Loucy (cell line): ENCODE data around the gene TMEM53.

ENCODE experiments used
- H2AFZ ChIP-seq: fragments of 200-600 bp; sonication (generic); 2 replicates; pipeline ENCODE4 v1.6.0; 2016; ENCODE audit warnings: antibody characterized with exemption, mild to moderate bottlenecking, low read length, moderate library complexity
- H3F3A ChIP-seq: fragments of 200-600 bp; 2 replicates; pipeline ENCODE4 v1.6.0; 2016; ENCODE audit warnings: antibody characterized with exemption, low read depth, mild to moderate bottlenecking
- H3K27me3 ChIP-seq: fragments of 200-600 bp; sonication (generic); 2 replicates; pipeline ENCODE4 v1.6.1; 2014; ENCODE audit warnings: low read length, mild to moderate bottlenecking; ENCODE audit not compliant: insufficient read depth, poor library complexity, severe bottlenecking
- H3K36me3 ChIP-seq: fragments of 200-600 bp; sonication (generic); 2 replicates; pipeline ENCODE4 v1.6.1; 2016; ENCODE audit warnings: low read length; ENCODE audit not compliant: insufficient read depth
- H3K4me1 ChIP-seq: fragments of 200-600 bp; sonication (generic); 2 replicates; pipeline ENCODE4 v1.5.1; 2014; ENCODE audit warnings: low read length, mild to moderate bottlenecking; ENCODE audit not compliant: insufficient read depth, poor library complexity, severe bottlenecking
- H3K4me2 ChIP-seq: fragments of 200-600 bp; sonication (generic); 2 replicates; pipeline ENCODE4 v1.6.0; 2014; ENCODE audit warnings: antibody characterized with exemption, low read length, low read depth, mild to moderate bottlenecking; ENCODE audit not compliant: poor library complexity, severe bottlenecking
- H3K4me3 ChIP-seq: fragments of 200-600 bp; sonication (generic); 2 replicates; pipeline ENCODE4 v1.5.1; 2014; ENCODE audit warnings: low read length, mild to moderate bottlenecking, mixed read lengths; ENCODE audit not compliant: poor library complexity, severe bottlenecking
- H3K79me2 ChIP-seq: fragments of 200-600 bp; sonication (generic); 2 replicates; pipeline ENCODE4 v1.6.1; 2014; ENCODE audit warnings: low read length; ENCODE audit not compliant: insufficient read depth
- H3K9ac ChIP-seq: fragments of 200-600 bp; sonication (generic); 2 replicates; pipeline ENCODE4 v1.6.0; 2014; ENCODE audit warnings: mild to moderate bottlenecking, low read depth, low read length, moderate library complexity; ENCODE audit not compliant: poor library complexity, severe bottlenecking
- H3K9me2 ChIP-seq: fragments of 200-600 bp; sonication (generic); replicated peaks from 2 replicates; pipeline ENCODE4 v1.6.1; 2016; ENCODE audit warnings: low read depth, low read length, mixed read lengths
- H3K9me3 ChIP-seq: fragments of 200-600 bp; sonication (generic); 2 replicates; pipeline ENCODE4 v1.6.1; 2014; ENCODE audit warnings: mild to moderate bottlenecking, antibody characterized with exemption, low read length, low read depth; ENCODE audit not compliant: insufficient read depth
- H4K20me1 ChIP-seq: fragments of 200-600 bp; sonication (generic); 2 replicates; pipeline ENCODE4 v1.6.0; 2014; ENCODE audit warnings: antibody characterized with exemption, low read length, mild to moderate bottlenecking; ENCODE audit not compliant: insufficient read depth, poor library complexity, severe bottlenecking
- EZH2phosphoT487 ChIP-seq: fragments of 200-600 bp; IDR thresholded peaks from 2 replicates; pipeline ENCODE4 v1.6.1; 2018; ENCODE audit warnings: antibody characterized with exemption, mild to moderate bottlenecking, moderate library complexity, borderline replicate concordance
- TF ChIP-seq, protein P1 (sequence below): fragments of 200-600 bp; sonication (generic); conservative IDR thresholded peaks from 2 replicates; pipeline ENCODE4 v1.5.1; 2014; ENCODE audit warnings: mild to moderate bottlenecking, antibody characterized with exemption, low read length

TMEM53 gene

DNA sequence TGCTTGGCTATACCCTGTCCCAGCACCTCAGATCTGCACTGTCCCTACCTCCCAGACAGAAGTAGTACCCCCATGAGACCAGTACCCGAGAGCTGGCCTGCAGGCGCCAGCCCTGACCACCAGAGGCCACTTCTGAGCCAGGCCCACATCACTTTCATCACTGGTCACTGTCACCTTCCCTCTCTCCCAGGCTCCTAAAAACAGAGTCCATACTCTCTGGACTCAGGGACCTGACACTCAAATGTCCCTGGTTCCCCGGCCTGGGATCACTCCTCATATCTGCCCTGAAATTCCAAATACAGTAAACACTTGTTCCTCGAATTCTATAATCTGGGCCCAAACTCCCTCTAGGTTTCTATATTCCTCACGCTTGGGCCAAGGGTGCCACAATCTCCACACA lies 18.7 kb downstream of the TMEM53 start:
- peaks cover 19% of the 10 kb centered on the region; the same call in 1 of the 2 replicates for H3K36me3 ChIP-seq
- no peaks in the 10 kb centered on the region for H3K9me3 ChIP-seq
- no peaks in the 10 kb centered on the region for H3K27me3 ChIP-seq
- H3F3A ChIP-seq, result 0 out of 2 replicates have a peak, but pooled peaks cover 5% of the 10 kb centered on the region
- H4K20me1 ChIP-seq, result no peaks in the 10 kb centered on the region
- H3K9me2 ChIP-seq, result no peaks in the 10 kb centered on the region
- TF ChIP-seq, protein P1, sequence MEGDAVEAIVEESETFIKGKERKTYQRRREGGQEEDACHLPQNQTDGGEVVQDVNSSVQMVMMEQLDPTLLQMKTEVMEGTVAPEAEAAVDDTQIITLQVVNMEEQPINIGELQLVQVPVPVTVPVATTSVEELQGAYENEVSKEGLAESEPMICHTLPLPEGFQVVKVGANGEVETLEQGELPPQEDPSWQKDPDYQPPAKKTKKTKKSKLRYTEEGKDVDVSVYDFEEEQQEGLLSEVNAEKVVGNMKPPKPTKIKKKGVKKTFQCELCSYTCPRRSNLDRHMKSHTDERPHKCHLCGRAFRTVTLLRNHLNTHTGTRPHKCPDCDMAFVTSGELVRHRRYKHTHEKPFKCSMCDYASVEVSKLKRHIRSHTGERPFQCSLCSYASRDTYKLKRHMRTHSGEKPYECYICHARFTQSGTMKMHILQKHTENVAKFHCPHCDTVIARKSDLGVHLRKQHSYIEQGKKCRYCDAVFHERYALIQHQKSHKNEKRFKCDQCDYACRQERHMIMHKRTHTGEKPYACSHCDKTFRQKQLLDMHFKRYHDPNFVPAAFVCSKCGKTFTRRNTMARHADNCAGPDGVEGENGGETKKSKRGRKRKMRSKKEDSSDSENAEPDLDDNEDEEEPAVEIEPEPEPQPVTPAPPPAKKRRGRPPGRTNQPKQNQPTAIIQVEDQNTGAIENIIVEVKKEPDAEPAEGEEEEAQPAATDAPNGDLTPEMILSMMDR, result peak; percentile 90
- no peak for TF ChIP-seq EZH2phosphoT487
- H3K4me1 ChIP-seq, result no peaks in the 10 kb centered on the region
- no peak overlapping the region for H3K4me2 ChIP-seq
- H2AFZ ChIP-seq, result no peak overlapping the region
- H3K9ac ChIP-seq, result no peak overlapping the region
- H3K79me2 ChIP-seq, result no peaks in the 10 kb centered on the region
- no peak overlapping the region for H3K4me3 ChIP-seq

DNA sequence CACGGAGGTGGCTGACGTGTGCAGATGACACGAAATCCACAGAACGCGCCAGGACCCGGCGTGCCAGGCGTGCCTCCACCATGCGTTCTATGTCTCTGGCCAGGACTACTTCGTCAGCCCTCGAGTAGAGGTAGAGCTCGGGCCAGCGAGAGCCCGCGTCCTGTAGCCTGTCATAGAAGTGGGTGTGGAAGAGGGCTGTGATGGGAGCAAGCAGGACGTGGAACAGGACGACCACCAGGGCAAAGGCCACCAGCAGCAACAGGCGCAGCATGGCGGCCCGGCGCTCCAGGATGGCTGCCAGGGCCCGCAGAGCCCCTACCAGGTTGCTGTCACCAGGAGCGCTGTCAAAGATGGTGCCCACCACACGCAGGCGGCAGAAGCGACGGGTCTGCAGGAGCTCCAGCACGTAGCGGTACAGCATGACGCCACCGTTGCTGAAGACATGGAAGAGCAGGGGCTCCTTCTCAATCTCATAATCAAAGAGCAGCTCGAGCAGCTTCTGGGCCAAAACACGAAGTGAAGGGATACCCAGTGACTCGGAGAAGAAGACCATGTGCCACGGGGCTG lies 19.6 kb downstream of the TMEM53 start:
- Histone ChIP-seq H2AFZ (no peak overlapping the region), H3K9me2 (no peaks in the 10 kb centered on the region), H3K9ac (no peak overlapping the region), H3K9me3 (no peaks in the 10 kb centered on the region), H3K4me3 (no peak overlapping the region), H3K79me2 (no peaks in the 10 kb centered on the region), H3K27me3 (no peaks in the 10 kb centered on the region), H3F3A (0 out of 2 replicates have a peak, but pooled peaks cover 5% of the 10 kb centered on the region), H4K20me1 (no peaks in the 10 kb centered on the region), H3K4me2 (no peak overlapping the region), H3K4me1 (no peaks in the 10 kb centered on the region), H3K36me3 (peaks cover 28% of the 10 kb centered on the region; the same call in 1 of the 2 replicates)
- no peak for TF ChIP-seq EZH2phosphoT487

DNA sequence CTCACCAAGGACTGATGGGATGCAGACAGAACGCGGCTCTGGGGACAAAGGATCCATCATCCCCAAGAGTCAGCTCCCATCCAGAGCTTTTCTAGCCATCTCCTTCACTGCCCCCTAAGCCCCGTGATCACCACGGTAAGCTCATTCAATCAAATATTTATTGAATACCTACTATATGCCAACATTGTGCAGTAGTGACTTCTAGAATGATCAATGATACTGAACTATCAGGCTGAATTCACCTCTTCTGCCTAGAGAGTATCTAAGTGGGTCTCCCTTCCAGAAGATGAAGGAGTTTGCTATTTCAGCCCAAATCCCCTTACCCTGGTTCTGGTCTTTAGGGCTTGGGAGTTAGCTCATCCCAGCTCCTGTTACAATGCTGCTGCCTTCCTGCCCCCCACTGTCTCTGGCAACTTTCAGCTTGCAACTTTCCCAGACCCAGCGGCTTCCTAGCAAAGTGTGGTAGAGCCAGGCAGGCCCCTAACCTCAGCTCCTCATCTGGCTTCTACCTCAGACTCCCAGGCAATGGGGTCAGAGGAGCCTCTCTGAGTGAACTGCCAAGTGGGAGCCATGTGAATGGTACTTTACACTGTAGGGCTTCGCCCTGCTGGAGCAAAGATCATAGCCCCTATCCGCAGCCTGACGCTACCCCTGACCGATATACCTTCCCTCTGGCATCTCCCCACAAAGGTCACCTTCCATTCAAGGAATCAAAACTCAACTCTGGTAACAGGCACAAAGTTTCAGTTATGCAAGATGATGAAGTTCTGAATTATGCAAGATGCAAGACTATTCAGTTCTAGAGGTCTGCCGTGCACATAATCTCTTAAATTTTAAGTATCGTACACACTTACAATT lies 20.9 kb downstream of the TMEM53 start:
- Histone ChIP-seq H3K27me3 (no peaks in the 10 kb centered on the region), H3K4me2 (no peak overlapping the region), H2AFZ (no peak overlapping the region), H3K79me2 (no peaks in the 10 kb centered on the region), H3K9me3 (no peaks in the 10 kb centered on the region), H3K4me1 (no peaks in the 10 kb centered on the region), H3K9me2 (no peaks in the 10 kb centered on the region), H3K4me3 (no peak overlapping the region), H4K20me1 (no peaks in the 10 kb centered on the region), H3F3A (0 out of 2 replicates have a peak, but pooled peaks cover 5% of the 10 kb centered on the region), H3K36me3 (peaks cover 41% of the 10 kb centered on the region; the same call in 1 of the 2 replicates), H3K9ac (no peak overlapping the region)
- TF ChIP-seq, protein P1, result 0 out of 2 replicates have a peak, but pooled peaks have one; percentile 5
- no peak for TF ChIP-seq EZH2phosphoT487
